ENCODE measurements around the gene TMCC3.
"Not testable (repeated sequence)": the region's sequence is repeated elsewhere in the genome, so short reads cannot be mapped to it uniquely, and the experiment has no call there.

Gene TMCC3

GRCh38 chr12:94596596-94596995 lies 53.8 kb downstream of the TMCC3 start:
- no peak for DNase-seq

GRCh38 chr12:94595152-94595551 lies 55.2 kb downstream of the TMCC3 start:
- no peak for DNase-seq

GRCh38 chr12:94594443-94594825 lies 55.9 kb downstream of the TMCC3 start:
- DNase-seq = no peak

- no peak for DNase-seq
Observed at GRCh38 chr12:94593822-94594442, 56.4 kb downstream of the TMCC3 start.

- DNase-seq = not testable (repeated sequence)
Observed at GRCh38 chr12:94592723-94593122, 57.6 kb downstream of the TMCC3 start.

- DNase-seq = no peak
Observed at GRCh38 chr12:94592080-94592479, 58.3 kb downstream of the TMCC3 start.

- DNase-seq = no peak
Observed at GRCh38 chr12:94590428-94590827, 59.9 kb downstream of the TMCC3 start.

GRCh38 chr12:94589591-94590001 lies 60.8 kb downstream of the TMCC3 start:
- no peak for DNase-seq

- DNase-seq = no peak
Observed at GRCh38 chr12:94588346-94588745, 62.0 kb downstream of the TMCC3 start.

- DNase-seq = no peak
Observed at GRCh38 chr12:94587266-94588241, 62.8 kb downstream of the TMCC3 start.

GRCh38 chr12:94586589-94587259 lies 63.6 kb downstream of the TMCC3 start:
- no peak for DNase-seq

GRCh38 chr12:94585626-94586025 lies 64.7 kb downstream of the TMCC3 start:
- DNase-seq = no peak

GRCh38 chr12:94584377-94584776 lies 66.0 kb downstream of the TMCC3 start:
- no peak for DNase-seq

GRCh38 chr12:94582591-94582990 lies 67.8 kb downstream of the TMCC3 start:
- no peak for DNase-seq

- DNase-seq = no peak
Observed at GRCh38 chr12:94575645-94576403, 74.5 kb downstream of the TMCC3 start.

GRCh38 chr12:94575024-94575423 lies 75.3 kb downstream of the TMCC3 start:
- DNase-seq = no peak

- no peak for DNase-seq
Observed at GRCh38 chr12:94571556-94571955, 78.8 kb downstream of the TMCC3 start.

GRCh38 chr12:94570161-94570560 lies 80.2 kb downstream of the TMCC3 start:
- no peak for DNase-seq

GRCh38 chr12:94567761-94568160 lies 82.6 kb downstream of the TMCC3 start:
- no peak for DNase-seq

GRCh38 chr12:94566345-94566744 lies 84.0 kb downstream of the TMCC3 start:
- no peak for DNase-seq

- no peak for DNase-seq
Observed at GRCh38 chr12:94565683-94566082, 84.7 kb downstream of the TMCC3 start.

GRCh38 chr12:94563286-94563685 lies 87.1 kb downstream of the TMCC3 start:
- DNase-seq = no peak

GRCh38 chr12:94561943-94562411 lies 88.4 kb downstream of the TMCC3 start:
- DNase-seq = no peak
